PC-9 (cell line): Measurements from ENCODE around the gene CAMLG. TPM values are rescaled to one million over a fixed set of nuclear protein-coding genes. Genes with fewer than 3 reads are reported as not detected.
"Not testable (repeated sequence)": the region's sequence is repeated elsewhere in the genome, so short reads cannot be mapped to it uniquely, and the experiment has no call there.

Source experiments
- BruUV-seq: library from RNA; stranded (reverse); fragments of 400-500 nt; replicated peaks from 2 replicates; lab custom pipeline; 2021; lab: Mats Ljungman, UMichigan
- CTCF ChIA-PET: fragments of 300-600 bp; sonication (Branson Sonifier 250); formaldehyde crosslinking; loops from one replicate; lab custom pipeline; 2022; ENCODE audit warnings: antibody characterized with exemption; lab: Charles Lee
- POLR2A ChIA-PET: fragments of 300-600 bp; sonication (Branson Sonifier 250); formaldehyde crosslinking; loops from one replicate; lab custom pipeline; 2022; ENCODE audit warnings: antibody characterized with exemption; ENCODE audit not compliant: unreplicated experiment; lab: Charles Lee
- DNase-seq, 2 experiments: peaks; one replicate each; pipeline versions ENCODE4 v3.0.0 to v3.0.0-alpha.2; 2015 to 2022; ENCODE audit warnings: mixed read lengths in 1 of 2
- H2AFZ ChIP-seq: fragments of 200-600 bp; sonication (generic); 2 replicates; pipeline ENCODE4 v1.8.1; 2017; ENCODE audit warnings: antibody characterized with exemption
- H3F3A ChIP-seq: fragments of 200-600 bp; sonication (generic); 2 replicates; pipeline ENCODE4 v1.8.1; 2017; ENCODE audit warnings: antibody characterized with exemption, mild to moderate bottlenecking, low read depth; ENCODE audit not compliant: insufficient read depth
- H3K27ac ChIP-seq: fragments of 200-600 bp; sonication (generic); 2 replicates; pipeline ENCODE4 v1.6.1; 2016; ENCODE audit warnings: mixed run types
- H3K27me3 ChIP-seq: fragments of 200-600 bp; sonication (generic); 2 replicates; pipeline ENCODE4 v1.6.1; 2016; ENCODE audit warnings: low read depth, mixed run types; ENCODE audit not compliant: insufficient read depth
- H3K36me3 ChIP-seq: fragments of 200-600 bp; sonication (generic); 2 replicates; pipeline ENCODE4 v1.6.1; 2016; ENCODE audit warnings: low read depth, mixed run types
- H3K4me1 ChIP-seq: fragments of 200-600 bp; sonication (generic); replicated peaks from 2 replicates; pipeline ENCODE4 v1.6.1; 2016; ENCODE audit warnings: mixed run types; ENCODE audit not compliant: insufficient read depth
- H3K4me2 ChIP-seq: fragments of 200-600 bp; sonication (generic); 2 replicates; pipeline ENCODE4 v1.6.1; 2017; ENCODE audit warnings: mixed run types
- H3K4me3 ChIP-seq: fragments of 200-600 bp; sonication (generic); 2 replicates; pipeline ENCODE4 v1.6.1; 2016; ENCODE audit warnings: mixed run types
- H3K79me2 ChIP-seq: fragments of 200-600 bp; sonication (generic); 2 replicates; pipeline ENCODE4 v1.6.1; 2017; ENCODE audit warnings: low read depth, mixed run types
- H3K9me2 ChIP-seq: fragments of 200-600 bp; sonication (generic); 2 replicates; pipeline ENCODE4 v1.8.1; 2017; ENCODE audit warnings: mild to moderate bottlenecking; ENCODE audit not compliant: insufficient read depth
- H3K9me3 ChIP-seq: fragments of 200-600 bp; sonication (generic); 2 replicates; pipeline ENCODE4 v1.8.1; 2016; ENCODE audit warnings: low read depth; ENCODE audit not compliant: insufficient read depth
- H4K20me1 ChIP-seq: fragments of 200-600 bp; sonication (generic); 2 replicates; pipeline ENCODE4 v1.8.1; 2017; ENCODE audit not compliant: insufficient read depth
- CTCF ChIP-seq: fragments of 200-600 bp; sonication (generic); conservative IDR thresholded peaks from 2 replicates; pipeline ENCODE4 v1.6.1; 2017; ENCODE audit warnings: mixed run types, antibody characterized with exemption, mild to moderate bottlenecking, moderate library complexity
- EZH2 ChIP-seq: fragments of 200-600 bp; sonication (generic); IDR thresholded peaks from 2 replicates; pipeline ENCODE4 v1.8.0; 2017; ENCODE audit warnings: antibody characterized with exemption, low read depth
- intact Hi-C: fragments of 100-400 bp; cut with micrococcal nuclease; formaldehyde crosslinking; loops from one replicate; pipeline ENCODE4 v1.10.0; 2022; ENCODE audit not compliant: unreplicated experiment
- total RNA-seq: library from RNA; stranded (reverse); gene quantifications from 2 replicates; pipeline ENCODE4 v1.2.3, GENCODE V29; 2021

Gene CAMLG
- total RNA-seq, 1 experiment from 2014 or later = 24.4 TPM

DNA sequence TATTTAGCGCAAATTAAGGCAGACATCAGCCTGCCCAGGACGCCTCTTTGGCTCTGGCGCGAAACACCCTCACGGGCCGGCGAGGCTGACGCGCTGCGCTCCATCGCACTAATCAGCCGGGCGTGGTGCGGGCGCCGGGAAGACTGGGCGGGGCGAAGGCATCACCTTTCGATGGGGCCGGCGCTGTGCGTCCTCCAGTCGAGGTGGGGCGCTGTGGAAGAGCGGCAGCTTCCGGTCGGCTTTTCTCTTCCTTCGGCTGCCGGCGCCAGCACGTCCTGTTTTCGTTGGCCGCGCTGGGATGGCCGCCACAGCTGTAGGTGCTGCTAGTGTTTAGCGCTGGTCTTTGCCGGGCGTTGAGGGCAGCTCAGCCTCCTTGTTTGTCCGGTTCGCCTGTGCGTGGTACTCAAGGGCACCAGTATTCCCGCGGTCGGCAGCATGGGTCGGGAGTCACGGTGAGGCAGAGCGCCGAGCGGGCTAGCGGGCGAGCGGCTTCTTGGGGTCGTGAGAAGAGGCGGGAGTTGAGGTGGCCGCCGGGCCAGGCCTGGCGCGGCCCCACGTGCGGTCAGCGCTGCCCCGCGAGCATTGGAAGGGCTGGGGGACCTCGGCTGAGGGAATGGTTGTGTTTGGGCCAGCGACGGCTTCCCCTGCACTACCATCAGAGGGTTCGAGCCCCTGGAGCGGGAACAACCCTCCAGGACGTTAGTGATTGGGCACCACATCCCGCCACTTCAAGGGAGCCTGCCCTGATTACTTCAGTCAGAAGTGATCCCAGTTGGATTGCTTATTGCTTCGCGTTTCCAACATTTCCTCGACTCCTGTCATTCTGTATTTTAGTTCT, 20.4 kb downstream of the CAMLG start, which contains the start of gene DDX46:
Gene DDX46, plus strand, starts transcription at position 276 of the 838 bp plus-strand sequence. Its CDS starts 160 bp downstream, at position 436.
- POLR2A ChIA-PET = interaction anchor here (0.7 to 0.9 kb wide), 3 partner anchors 10 to 602 kb away, joined by 3 to 9 read pairs (median 3); no protein-coding TSS in a partner anchor
- H3K9me3 ChIP-seq = no peaks in the 10 kb centered on the region
- peaks cover 52% of the 10 kb centered on the region for H3K79me2 ChIP-seq
- TF ChIP-seq CTCF (peak; percentile 72), EZH2 (no peak)
- no peaks in the 10 kb centered on the region for H3K9me2 ChIP-seq
- peaks cover 22% of the 10 kb centered on the region for H4K20me1 ChIP-seq
- no peak within 1 kb of the TSS; the same call in 1 of the 2 replicates for H3K27ac ChIP-seq
- peak within 1 kb of the TSS; percentile 98 for H3K4me2 ChIP-seq
- H3K4me1 ChIP-seq = peaks cover 17% of the 10 kb centered on the region
- TSS peak; percentile 50 for BruUV-seq
- H3F3A ChIP-seq = no peaks in the 10 kb centered on the region
- peak; percentile 84 to 93 for DNase-seq
- CTCF ChIA-PET = interaction anchor here (0.7 to 1.3 kb wide), 3 partner anchors 19 to 549 kb away, joined by 3 read pairs; no protein-coding TSS in a partner anchor
- peak within 1 kb of the TSS; percentile 94 for H2AFZ ChIP-seq
- H3K27me3 ChIP-seq = no peaks in the 10 kb centered on the region
- peaks cover 6% of the 10 kb centered on the region; the same call in 1 of the 2 replicates for H3K36me3 ChIP-seq
- intact Hi-C loops = no loop called here
- H3K4me3 ChIP-seq = peak within 1 kb of the TSS; percentile 97

GRCh38 chr5:134767528-134768291, 29.4 kb downstream of the CAMLG start:
- H3K4me2 ChIP-seq, H3K4me1 ChIP-seq, BruUV-seq, H3K9me3 ChIP-seq, H3K27me3 ChIP-seq, DNase-seq, POLR2A ChIA-PET, H3K4me3 ChIP-seq, H3K9me2 ChIP-seq, CTCF ChIA-PET, intact Hi-C loops, H3K27ac ChIP-seq, H2AFZ ChIP-seq: not testable (repeated sequence)
- Histone ChIP-seq H3K79me2 (peaks cover 14% of the 10 kb centered on the region; the same call in 1 of the 2 replicates), H3F3A (peaks cover 24% of the 10 kb centered on the region), H3K36me3 (peaks cover 26% of the 10 kb centered on the region), H4K20me1 (peaks cover 13% of the 10 kb centered on the region)

DNA sequence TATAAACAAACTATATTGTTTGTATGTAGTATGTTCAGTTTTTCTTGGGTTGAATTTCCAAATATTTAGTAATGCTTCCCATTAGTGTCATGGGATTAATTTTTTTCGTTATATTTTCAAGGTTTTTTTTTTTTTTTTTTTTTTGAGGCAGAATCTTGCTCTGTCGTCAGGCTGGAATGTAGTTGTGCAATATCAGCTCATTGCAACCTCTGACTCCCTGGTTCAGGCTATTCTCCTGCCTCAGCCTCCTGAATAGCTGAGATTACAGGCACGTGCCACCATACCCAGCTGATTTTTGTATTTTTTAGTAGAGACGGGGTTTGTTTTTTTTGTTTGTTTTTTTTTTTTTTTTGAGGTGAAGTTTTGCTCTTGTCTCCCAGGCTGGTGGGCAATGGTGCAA, 30.9 kb downstream of the CAMLG start:
- Histone ChIP-seq H3F3A (peaks cover 27% of the 10 kb centered on the region), H3K36me3 (peaks cover 33% of the 10 kb centered on the region), H3K27ac (no peak overlapping the region), H3K79me2 (no peaks in the 10 kb centered on the region), H3K27me3 (no peaks in the 10 kb centered on the region), H3K9me2 (no peaks in the 10 kb centered on the region), H3K9me3 (no peaks in the 10 kb centered on the region), H4K20me1 (0 out of 2 replicates have a peak, but pooled peaks cover 3% of the 10 kb centered on the region), H2AFZ (no peak overlapping the region), H3K4me2 (no peak overlapping the region), H3K4me3 (no peak overlapping the region), H3K4me1 (no peaks in the 10 kb centered on the region)
- POLR2A ChIA-PET = no interaction called here
- intact Hi-C loops = no loop called here
- CTCF ChIA-PET = no interaction called here
- BruUV-seq = no TSS peak
- no peak for TF ChIP-seq CTCF
- TF ChIP-seq EZH2 = no peak
- DNase-seq = no peak
